IMR-90 (cell line): ENCODE measurements around the gene LFNG. TPM values are rescaled to one million over a fixed set of nuclear protein-coding genes. Genes with fewer than 3 reads are reported as not detected.

ENCODE experiments used
- ATAC-seq: fragments of 200-7000 bp; cut with Tn5 transposase; 2 replicates; pipeline ENCODE4 v1.9.1; 2020; ENCODE audit warnings: low read depth, mild to moderate bottlenecking, moderate library complexity
- BruUV-seq: library from RNA; stranded (reverse); fragments of 400-500 nt; replicated peaks from 2 replicates; lab custom pipeline; 2021; lab: Mats Ljungman, UMichigan
- CTCF ChIA-PET: fragments of 300-600 bp; formaldehyde crosslinking; extraction: SDS; loops from one replicate; lab custom pipeline; 2021; ENCODE audit warnings: antibody characterized with exemption; lab: Yijun Ruan, JAX
- POLR2A ChIA-PET: fragments of 300-600 bp; sonication (Branson Sonifier 250); formaldehyde crosslinking; loops from one replicate; lab custom pipeline; 2022; ENCODE audit warnings: antibody characterized with exemption; ENCODE audit not compliant: unreplicated experiment; lab: Charles Lee
- DNase-seq: peaks from one replicate; pipeline ENCODE4 v3.0.0; 2013
- H2AFZ ChIP-seq: replicated peaks from 2 replicates; pipeline ENCODE3; 2013; ENCODE audit warnings: low read length, mild to moderate bottlenecking; ENCODE audit not compliant: poor library complexity
- H2AK5ac ChIP-seq: 2 replicates; pipeline ENCODE4 v1.6.1; 2013; ENCODE audit warnings: low read depth, low read length, inconsistent platforms
- H2AK9ac ChIP-seq: replicated peaks from 2 replicates; pipeline ENCODE3; 2013; ENCODE audit warnings: mild to moderate bottlenecking, low read depth, low read length, moderate library complexity; ENCODE audit not compliant: poor library complexity
- H2BK120ac ChIP-seq: 2 replicates; pipeline ENCODE4 v1.6.1; 2013; ENCODE audit warnings: low read depth, low read length, inconsistent platforms
- H2BK15ac ChIP-seq: 3 replicates; pipeline ENCODE4 v1.6.1; 2013; ENCODE audit warnings: low read depth, low read length, inconsistent platforms
- H2BK20ac ChIP-seq: 2 replicates; pipeline ENCODE4 v1.6.1; 2013; ENCODE audit warnings: low read depth, mild to moderate bottlenecking, inconsistent platforms, low read length, moderate library complexity
- H2BK5ac ChIP-seq: 2 replicates; pipeline ENCODE4 v1.6.1; 2013; ENCODE audit warnings: mild to moderate bottlenecking, low read depth, low read length, inconsistent platforms; ENCODE audit not compliant: poor library complexity, severe bottlenecking
- H3K14ac ChIP-seq: replicated peaks from 2 replicates; pipeline ENCODE4 v1.6.1; 2013; ENCODE audit warnings: low read depth, low read length, inconsistent platforms
- H3K18ac ChIP-seq: 2 replicates; pipeline ENCODE4 v1.6.1; 2013; ENCODE audit warnings: low read depth, low read length, control low read depth
- H3K23ac ChIP-seq: 2 replicates; pipeline ENCODE4 v1.6.1; 2013; ENCODE audit warnings: low read depth, low read length, inconsistent platforms
- H3K27ac ChIP-seq: 2 replicates; pipeline ENCODE4 v1.5.1; 2013; ENCODE audit warnings: mild to moderate bottlenecking, control low read depth, low read length; ENCODE audit not compliant: insufficient read depth
- H3K27me3 ChIP-seq: 2 replicates; pipeline ENCODE4 v1.6.1; 2013; ENCODE audit warnings: low read length; ENCODE audit not compliant: control insufficient read depth, insufficient read depth
- H3K36me3 ChIP-seq: 2 replicates; pipeline ENCODE4 v1.6.1; 2013; ENCODE audit warnings: low read length, mixed read lengths; ENCODE audit not compliant: control insufficient read depth, insufficient read depth
- H3K4ac ChIP-seq: 2 replicates; pipeline ENCODE4 v1.6.1; 2013; ENCODE audit warnings: low read depth, low read length, inconsistent platforms
- H3K4me1 ChIP-seq: 2 replicates; pipeline ENCODE4 v1.6.1; 2013; ENCODE audit warnings: low read length, mixed read lengths; ENCODE audit not compliant: control insufficient read depth, insufficient read depth
- H3K4me2 ChIP-seq: 2 replicates; pipeline ENCODE4 v1.6.1; 2013; ENCODE audit warnings: low read depth, mild to moderate bottlenecking, control low read depth, low read length, moderate library complexity
- H3K4me3 ChIP-seq: 2 replicates; pipeline ENCODE4 v1.5.1; 2013; ENCODE audit warnings: low read depth, mild to moderate bottlenecking, control low read depth, low read length, moderate library complexity; ENCODE audit not compliant: insufficient read depth
- H3K56ac ChIP-seq: 2 replicates; pipeline ENCODE4 v1.6.1; 2013; ENCODE audit warnings: low read length, inconsistent platforms; ENCODE audit not compliant: insufficient read depth; ENCODE audit errors: extremely low read depth
- H3K79me1 ChIP-seq, 2 experiments: 2 replicates each; pipeline ENCODE4 v1.6.1; 2013; ENCODE audit warnings: low read length in 2 of 2, inconsistent platforms in 1 of 2, low read depth in 1 of 2
- H3K9ac ChIP-seq: 2 replicates; pipeline ENCODE4 v1.6.1; 2013; ENCODE audit warnings: low read depth, low read length, control low read depth
- H3K9me1 ChIP-seq: 2 replicates; pipeline ENCODE4 v1.6.1; 2013; ENCODE audit warnings: low read length, inconsistent platforms; ENCODE audit not compliant: insufficient read depth
- H3K9me3 ChIP-seq: 2 replicates; pipeline ENCODE4 v1.6.1; 2013; ENCODE audit warnings: low read length; ENCODE audit not compliant: control insufficient read depth, insufficient read depth
- H4K20me1 ChIP-seq: 2 replicates; pipeline ENCODE4 v1.6.1; 2013; ENCODE audit warnings: low read length, inconsistent platforms; ENCODE audit not compliant: insufficient read depth
- H4K5ac ChIP-seq: 2 replicates; pipeline ENCODE4 v1.6.1; 2013; ENCODE audit warnings: mild to moderate bottlenecking, low read depth, low read length, control low read depth
- H4K8ac ChIP-seq, 2 experiments: 2 replicates each; pipeline ENCODE4 v1.6.1; 2013; ENCODE audit warnings: low read depth in 2 of 2, low read length in 2 of 2, control low read depth in 1 of 2, inconsistent platforms in 1 of 2
- H4K91ac ChIP-seq: 2 replicates; pipeline ENCODE4 v1.6.1; 2013; ENCODE audit warnings: low read depth, low read length, inconsistent platforms; ENCODE audit not compliant: insufficient read depth
- BHLHE40 ChIP-seq: fragments of 150-350 bp; IDR thresholded peaks from 2 replicates; pipeline ENCODE4 v1.6.1; 2016; ENCODE audit warnings: mild to moderate bottlenecking, low read depth, low read length
- CEBPB ChIP-seq: IDR thresholded peaks from 2 replicates; pipeline ENCODE4 v1.6.1; 2012; ENCODE audit warnings: low read depth, low read length, improper control_type of control experiment
- CHD1 ChIP-seq: IDR thresholded peaks from 2 replicates; pipeline ENCODE4 v1.6.1; 2012; ENCODE audit warnings: low read depth, low read length, improper control_type of control experiment
- CTCF ChIP-seq: conservative IDR thresholded peaks from 2 replicates; pipeline ENCODE4 v1.5.1; 2012; ENCODE audit warnings: mild to moderate bottlenecking, low read depth, low read length, improper control_type of control experiment
- ELK1 ChIP-seq: fragments of 150-350 bp; IDR thresholded peaks from 2 replicates; pipeline ENCODE4 v1.6.1; 2016; ENCODE audit warnings: low read depth, mild to moderate bottlenecking, low read length, moderate library complexity, borderline replicate concordance
- FOS ChIP-seq: fragments of 150-350 bp; IDR thresholded peaks from 2 replicates; pipeline ENCODE4 v1.6.1; 2016; ENCODE audit warnings: low read depth, low read length
- MAFK ChIP-seq: IDR thresholded peaks from 2 replicates; pipeline ENCODE4 v1.6.1; 2012; ENCODE audit warnings: low read depth, low read length, improper control_type of control experiment
- MAZ ChIP-seq: IDR thresholded peaks from 2 replicates; pipeline ENCODE4 v1.6.1; 2012; ENCODE audit warnings: low read depth, mild to moderate bottlenecking, low read length, improper control_type of control experiment, moderate library complexity, borderline replicate concordance
- MXI1 ChIP-seq: IDR thresholded peaks from 2 replicates; pipeline ENCODE4 v1.6.1; 2012; ENCODE audit warnings: low read depth, mild to moderate bottlenecking, low read length, moderate library complexity, borderline replicate concordance
- NFE2L2 ChIP-seq: fragments of 150-350 bp; IDR thresholded peaks from 2 replicates; pipeline ENCODE4 v1.6.1; 2016; ENCODE audit warnings: low read depth, mild to moderate bottlenecking, low read length
- RAD21 ChIP-seq: IDR thresholded peaks from 2 replicates; pipeline ENCODE4 v1.6.1; 2012; ENCODE audit warnings: low read length, improper control_type of control experiment
- RCOR1 ChIP-seq: IDR thresholded peaks from 2 replicates; pipeline ENCODE4 v1.6.1; 2012; ENCODE audit warnings: mild to moderate bottlenecking, low read length, improper control_type of control experiment; ENCODE audit not compliant: insufficient replicate concordance
- RFX5 ChIP-seq: IDR thresholded peaks from 2 replicates; pipeline ENCODE4 v1.8.0; 2012; ENCODE audit warnings: low read depth, mild to moderate bottlenecking, low read length, moderate library complexity
- SMC3 ChIP-seq: fragments of 150-350 bp; IDR thresholded peaks from 2 replicates; pipeline ENCODE4 v1.6.1; 2016; ENCODE audit warnings: low read depth, mild to moderate bottlenecking, antibody characterized with exemption, low read length, moderate library complexity
- USF2 ChIP-seq: fragments of 150-350 bp; IDR thresholded peaks from 2 replicates; pipeline ENCODE4 v1.6.1; 2017; ENCODE audit warnings: mild to moderate bottlenecking, antibody characterized with exemption, low read length, low read depth
- WGBS, 2 experiments: methylation state at CpG; one replicate each; pipeline versions ENCODE4 v1.1.5 to v1.1.7; 2013; ENCODE audit warnings: missing lambda C conversion rate in 2 of 2; ENCODE audit not compliant: insufficient read length in 1 of 2; ENCODE audit errors: extremely low coverage in 2 of 2; 5-methylcytosine and 5-hydroxymethylcytosine counted together
- dilution Hi-C: fragments of 300-500 bp; cut with HindIII; formaldehyde crosslinking; loops from one replicate; pipeline ENCODE4 v1.14.3; 2018; ENCODE audit warnings: low sequenced_read_pairs; ENCODE audit not compliant: unreplicated experiment
- in situ Hi-C: fragments of 300-500 bp; cut with MboI; formaldehyde crosslinking; loops from 3 replicates; pipeline ENCODE4 v1.14.3; 2019; ENCODE audit warnings: low sequenced_read_pairs, inconsistent platforms, mixed read lengths
- intact Hi-C: fragments of 100-400 bp; cut with micrococcal nuclease; formaldehyde crosslinking; loops from 2 replicates; pipeline ENCODE4 v1.10.0; 2022
- polyA plus RNA-seq, 3 experiments: library from polyadenylated mRNA; depleted of rRNA; stranded (reverse); fragments of >200 nt; gene quantifications; 2 replicates each; pipeline ENCODE4 v1.2.3, GENCODE V29; 2012; ENCODE audit warnings: low replicate concordance in 1 of 3
- total RNA-seq: library from RNA; depleted of rRNA; stranded (reverse); fragments of >200 nt; gene quantifications from 2 replicates; pipeline ENCODE4 v1.2.3, GENCODE V29; 2012

LFNG gene
- total and polyA plus RNA-seq, 2 of the 4 experiments (the other 2 are of a cell fraction), result 1.8 to 5.1 TPM

- H3K27ac ChIP-seq, result no peak overlapping the region
- peaks cover 2% of the 10 kb centered on the region for H3K4me1 ChIP-seq
- no peaks in the 10 kb centered on the region for H3K9me3 ChIP-seq
- no peak overlapping the region for H2BK5ac ChIP-seq
- no peak overlapping the region for H3K4me3 ChIP-seq
- no peak overlapping the region for H3K23ac ChIP-seq
- no TSS peak for BruUV-seq
- H3K18ac ChIP-seq, result no peak overlapping the region
- H3K27me3 ChIP-seq, result peaks cover 3% of the 10 kb centered on the region; the same call in 1 of the 2 replicates
- DNase-seq, result no peak
- no peak overlapping the region for H2AK5ac ChIP-seq
- ChIA-PET CTCF (no interaction called here), POLR2A (no interaction called here)
- in situ Hi-C loops (no loop called here), intact Hi-C loops (no loop called here), dilution Hi-C loops (no loop called here)
- H3K56ac ChIP-seq, result no peak overlapping the region
- H3K79me1 ChIP-seq, result no peaks in the 10 kb centered on the region
- no peak overlapping the region for H2BK15ac ChIP-seq
- TF ChIP-seq CEBPB (no peak), USF2 (no peak), CHD1 (no peak), SMC3 (no peak), CTCF (no peak), NFE2L2 (no peak), RCOR1 (no peak), BHLHE40 (no peak), ELK1 (no peak), MAFK (no peak), RAD21 (no peak), MXI1 (no peak), RFX5 (no peak), MAZ (no peak), FOS (no peak)
- no peak overlapping the region for H4K91ac ChIP-seq
- H3K9me1 ChIP-seq, result 0 out of 2 replicates have a peak, but pooled peaks cover 4% of the 10 kb centered on the region
- H3K14ac ChIP-seq, result no peak overlapping the region
- H2BK20ac ChIP-seq, result no peak overlapping the region
- no peak overlapping the region for H2BK120ac ChIP-seq
- no peak overlapping the region for H3K9ac ChIP-seq
- H4K20me1 ChIP-seq, result no peaks in the 10 kb centered on the region
- no peak overlapping the region for H4K5ac ChIP-seq
- H3K36me3 ChIP-seq, result no peaks in the 10 kb centered on the region
- H3K4me2 ChIP-seq, result no peak overlapping the region
- no peak overlapping the region for H4K8ac ChIP-seq
- no peak overlapping the region for H2AK9ac ChIP-seq
- peak overlapping the region; percentile 21 for H2AFZ ChIP-seq
- H3K4ac ChIP-seq, result no peak overlapping the region
- ATAC-seq, result no peak; the same call in 1 of the 2 replicates
- 82% methylated on average over 4 of the region's 8 CpGs; no CpG with 5 or more reads in 1 of the 2 experiments for WGBS, 2 experiments
Measured at GRCh38 chr7:2488272-2488645, 31.3 kb upstream of the LFNG start.
